ENCODE measurements around the gene PLVAP. TPM values are rescaled to one million over a fixed set of nuclear protein-coding genes. Genes with fewer than 3 reads are reported as not detected.
A peak's percentile ranks its signal among the peaks of the same experiment; 100 is the strongest.

The PLVAP gene
- polyA plus RNA-seq, 1 donor = 40.7 TPM

- DNase-seq (ENCODE audit: low read depth) = no peak
Observed at GRCh38 chr19:17323300-17323963, 53.7 kb downstream of the PLVAP start.

GRCh38 chr19:17322854-17323253, 54.3 kb downstream of the PLVAP start:
- DNase-seq (ENCODE audit: low read depth) = no peak

- DNase-seq (ENCODE audit: low read depth) = no peak
Observed at GRCh38 chr19:17321655-17322489, 55.3 kb downstream of the PLVAP start.

GRCh38 chr19:17320435-17320834, 56.7 kb downstream of the PLVAP start:
- no peak for DNase-seq (ENCODE audit: low read depth)

- no peak for DNase-seq (ENCODE audit: low read depth)
Observed at GRCh38 chr19:17319473-17320238, 57.5 kb downstream of the PLVAP start.

GRCh38 chr19:17318966-17319365, 58.2 kb downstream of the PLVAP start:
- DNase-seq (ENCODE audit: low read depth) = no peak

- DNase-seq (ENCODE audit: low read depth) = no peak
Observed at GRCh38 chr19:17314007-17314593, 63.0 kb downstream of the PLVAP start.

GRCh38 chr19:17312189-17313113, 64.7 kb downstream of the PLVAP start:
- no peak for DNase-seq (ENCODE audit: low read depth)

- no peak for DNase-seq (ENCODE audit: low read depth)
Observed at GRCh38 chr19:17311455-17312188, 65.5 kb downstream of the PLVAP start.

- no peak for DNase-seq (ENCODE audit: low read depth)
Observed at GRCh38 chr19:17309965-17310461, 67.1 kb downstream of the PLVAP start.

GRCh38 chr19:17309198-17309964, 67.8 kb downstream of the PLVAP start, which contains the start of gene DDA1:
Gene DDA1, plus strand, starts transcription at chr19:17309563. Its CDS starts 92 bp downstream, at chr19:17309655.
- peak; percentile 99 for DNase-seq (ENCODE audit: low read depth)

- DNase-seq (ENCODE audit: low read depth) = no peak
Observed at GRCh38 chr19:17307876-17308377, 69.2 kb downstream of the PLVAP start.

- DNase-seq (ENCODE audit: low read depth) = no peak
Observed at GRCh38 chr19:17306285-17306714, 70.8 kb downstream of the PLVAP start.

- DNase-seq (ENCODE audit: low read depth) = peak; percentile 78
Observed at GRCh38 chr19:17305517-17306284, 71.4 kb downstream of the PLVAP start, which contains the start of gene MRPL34. Gene MRPL34, plus strand, starts transcription at chr19:17305872. Its CDS starts 21 bp downstream, at chr19:17305893.

GRCh38 chr19:17305216-17305516, 72.0 kb downstream of the PLVAP start:
- no peak for DNase-seq (ENCODE audit: low read depth)

GRCh38 chr19:17304386-17305215, 72.5 kb downstream of the PLVAP start:
- no peak for DNase-seq (ENCODE audit: low read depth)

GRCh38 chr19:17303940-17304267, 73.2 kb downstream of the PLVAP start:
- DNase-seq (ENCODE audit: low read depth) = no peak

Measured in forelimb muscle (tissue), 1 donor.